Hepatocyte (in vitro differentiated cells): ENCODE measurements around the gene CELSR1.

ENCODE experiments used
- EZH2 ChIP-seq: fragments of 200-600 bp; sonication (generic); IDR thresholded peaks from 2 replicates; pipeline ENCODE4 v1.6.1; 2016; ENCODE audit warnings: antibody characterized with exemption, mild to moderate bottlenecking, borderline replicate concordance
- EZH2phosphoT487 ChIP-seq: fragments of 200-600 bp; sonication (generic); IDR thresholded peaks from one replicate; pipeline ENCODE4 v1.6.1; 2018; ENCODE audit warnings: antibody characterized with exemption, mild to moderate bottlenecking, low read depth, moderate library complexity; ENCODE audit not compliant: unreplicated experiment, severe bottlenecking
- TF ChIP-seq, protein P1 (sequence below): fragments of 200-600 bp; sonication (generic); IDR thresholded peaks from 2 replicates; pipeline ENCODE4 v1.5.1; 2016; ENCODE audit warnings: antibody characterized with exemption, mild to moderate bottlenecking; ENCODE audit not compliant: poor library complexity

DNA sequence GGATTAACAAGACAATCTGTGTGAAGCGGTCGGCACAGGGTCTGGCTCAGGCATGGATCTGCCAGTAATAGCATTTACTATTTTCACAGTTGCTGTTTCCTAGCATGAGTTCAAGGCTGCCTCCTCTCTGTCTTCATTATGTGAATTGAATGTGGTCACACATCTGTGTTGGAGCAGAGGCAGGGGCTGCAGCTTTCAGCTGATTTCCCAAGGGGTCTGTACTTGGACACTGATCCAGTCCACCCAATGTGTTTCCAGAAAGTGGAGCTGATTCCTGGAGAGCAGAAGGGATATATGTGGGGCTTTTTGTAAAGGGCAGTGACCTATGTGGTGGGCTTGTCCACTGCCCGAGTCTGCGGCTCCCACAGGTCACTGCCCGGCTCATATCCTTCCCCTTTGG, 3.5 kb upstream of the CELSR1 start:
- TF ChIP-seq, protein P1, sequence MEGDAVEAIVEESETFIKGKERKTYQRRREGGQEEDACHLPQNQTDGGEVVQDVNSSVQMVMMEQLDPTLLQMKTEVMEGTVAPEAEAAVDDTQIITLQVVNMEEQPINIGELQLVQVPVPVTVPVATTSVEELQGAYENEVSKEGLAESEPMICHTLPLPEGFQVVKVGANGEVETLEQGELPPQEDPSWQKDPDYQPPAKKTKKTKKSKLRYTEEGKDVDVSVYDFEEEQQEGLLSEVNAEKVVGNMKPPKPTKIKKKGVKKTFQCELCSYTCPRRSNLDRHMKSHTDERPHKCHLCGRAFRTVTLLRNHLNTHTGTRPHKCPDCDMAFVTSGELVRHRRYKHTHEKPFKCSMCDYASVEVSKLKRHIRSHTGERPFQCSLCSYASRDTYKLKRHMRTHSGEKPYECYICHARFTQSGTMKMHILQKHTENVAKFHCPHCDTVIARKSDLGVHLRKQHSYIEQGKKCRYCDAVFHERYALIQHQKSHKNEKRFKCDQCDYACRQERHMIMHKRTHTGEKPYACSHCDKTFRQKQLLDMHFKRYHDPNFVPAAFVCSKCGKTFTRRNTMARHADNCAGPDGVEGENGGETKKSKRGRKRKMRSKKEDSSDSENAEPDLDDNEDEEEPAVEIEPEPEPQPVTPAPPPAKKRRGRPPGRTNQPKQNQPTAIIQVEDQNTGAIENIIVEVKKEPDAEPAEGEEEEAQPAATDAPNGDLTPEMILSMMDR, result no peak
- TF ChIP-seq EZH2 (no peak), EZH2phosphoT487 (no peak)
